ENCODE data around the gene POLE3.

POLE3 gene

GRCh38 chr9:113359385-113359784 lies 51.1 kb downstream of the POLE3 start:
- ATAC-seq = no peak
- TF ChIP-seq ESRRG (CRISPR knock-in tag; IDR thresholded peaks at IDR 0.05) (no peak), ZC3H10 (CRISPR knock-in tag; IDR thresholded peaks at IDR 0.05) (no peak), ZNF8 (CRISPR knock-in tag; IDR thresholded peaks at IDR 0.05) (no peak), TSHZ2 (CRISPR knock-in tag; IDR thresholded peaks at IDR 0.05) (no peak), ZFP30 (CRISPR knock-in tag; IDR thresholded peaks at IDR 0.05) (no peak), CSDC2 (CRISPR knock-in tag; IDR thresholded peaks at IDR 0.05) (no peak), SNAI2 (CRISPR knock-in tag; IDR thresholded peaks at IDR 0.05) (no peak), GLIS3 (CRISPR knock-in tag; IDR thresholded peaks at IDR 0.05) (no peak), CREB5 (CRISPR knock-in tag; IDR thresholded peaks at IDR 0.05; ENCODE audit: low read depth) (no peak), PPARA (CRISPR knock-in tag; IDR thresholded peaks at IDR 0.05; ENCODE audit: borderline replicate concordance) (no peak), RARB (CRISPR knock-in tag; IDR thresholded peaks at IDR 0.05) (no peak), ZFP3 (CRISPR knock-in tag; IDR thresholded peaks at IDR 0.05) (no peak), PATZ1 (CRISPR knock-in tag; IDR thresholded peaks at IDR 0.05; ENCODE audit: borderline replicate concordance) (no peak), ZNF70 (CRISPR knock-in tag; IDR thresholded peaks at IDR 0.05) (no peak), TOX (CRISPR knock-in tag; IDR thresholded peaks at IDR 0.05; ENCODE audit: borderline replicate concordance) (no peak), ISL1 (CRISPR knock-in tag; IDR thresholded peaks at IDR 0.05) (no peak), CSRNP3 (CRISPR knock-in tag; IDR thresholded peaks at IDR 0.05) (no peak), ARNTL (CRISPR knock-in tag; IDR thresholded peaks at IDR 0.05; ENCODE audit: borderline replicate concordance, low read depth) (no peak)

Data from SK-N-SH treated with all-trans-retinoic acid at 6 μM for 48 hours (cell line).